CD4-positive, alpha-beta T cell treated with Interleukin-4 for 4 hours (primary cell): ENCODE results near the gene MARK3.
A peak's percentile ranks its signal among the peaks of the same experiment; 100 is the strongest.
"Not testable (repeated sequence)": the region's sequence is repeated elsewhere in the genome, so short reads cannot be mapped to it uniquely, and the experiment has no call there.

Source experiments
- DNase-seq: peaks from one replicate; pipeline ENCODE4 v3.0.0-alpha.2; 2020

MARK3 gene

GRCh38 chr14:103517721-103518421 lies 132.7 kb downstream of the MARK3 start:
- no peak for DNase-seq

- DNase-seq: peak; percentile 36
These were observed 133.3 kb downstream of the MARK3 start for GRCh38 chr14:103518422-103519042.

- DNase-seq: no peak
These were observed 134.0 kb downstream of the MARK3 start for GRCh38 chr14:103519043-103519836.

- no peak for DNase-seq
These were observed 134.6 kb downstream of the MARK3 start for GRCh38 chr14:103519837-103520212.

- no peak for DNase-seq
These were observed 135.0 kb downstream of the MARK3 start for GRCh38 chr14:103520269-103520656.

GRCh38 chr14:103520657-103521437 lies 135.6 kb downstream of the MARK3 start:
- DNase-seq: peak; percentile 64

GRCh38 chr14:103521438-103521950 lies 136.3 kb downstream of the MARK3 start:
- no peak for DNase-seq

GRCh38 chr14:103521951-103522563 lies 136.8 kb downstream of the MARK3 start:
- no peak for DNase-seq

- no peak for DNase-seq
These were observed 137.7 kb downstream of the MARK3 start, which contains the start of gene CKB for GRCh38 chr14:103522649-103523574. Gene CKB (minus strand): TSS chr14:103522830. CDS start chr14:103522493, 337 bp downstream.

- DNase-seq: no peak
These were observed 138.3 kb downstream of the MARK3 start for GRCh38 chr14:103523575-103523954.

- DNase-seq: no peak
These were observed 139.1 kb downstream of the MARK3 start for GRCh38 chr14:103524002-103524935.

- not testable (repeated sequence) for DNase-seq
These were observed 140.4 kb downstream of the MARK3 start for GRCh38 chr14:103525430-103526246.

- no peak for DNase-seq
These were observed 141.2 kb downstream of the MARK3 start for GRCh38 chr14:103526247-103526913.

- DNase-seq: no peak
These were observed 141.7 kb downstream of the MARK3 start for GRCh38 chr14:103526914-103527248.

GRCh38 chr14:103527408-103528145 lies 142.4 kb downstream of the MARK3 start:
- peak; percentile 25 for DNase-seq

- DNase-seq: no peak
These were observed 143.0 kb downstream of the MARK3 start for GRCh38 chr14:103528146-103528586.

- DNase-seq: peak; percentile 72
These were observed 143.6 kb downstream of the MARK3 start, which contains the start of gene TRMT61A for GRCh38 chr14:103528587-103529382. Gene TRMT61A (plus strand): TSS chr14:103529196. CDS start chr14:103529979, 783 bp downstream.
